HG03565 (cell line): ENCODE results near the gene PBLD.
A peak's percentile ranks its signal among the peaks of the same experiment; 100 is the strongest.
"Not testable (repeated sequence)": the region's sequence is repeated elsewhere in the genome, so short reads cannot be mapped to it uniquely, and the experiment has no call there.

Experiments
- ATAC-seq: cut with Tn5 transposase; IDR thresholded peaks from one replicate; pipeline ENCODE4 v1.9.1; 2021; ENCODE audit warnings: mild to moderate bottlenecking, moderate library complexity; ENCODE audit not compliant: unreplicated experiment

The PBLD gene

GRCh38 chr10:68331455-68332258, 1.1 kb downstream of the PBLD start, which contains the start of gene HNRNPH3:
TSS of gene HNRNPH3 (plus strand) at chr10:68332064. CDS start at chr10:68337222, 5,158 bp downstream.
- peak; percentile 80 for ATAC-seq

- no peak for ATAC-seq
Measured at GRCh38 chr10:68330852-68331454, 1.8 kb downstream of the PBLD start.

- ATAC-seq = no peak
Measured at GRCh38 chr10:68329506-68329861, 3.2 kb downstream of the PBLD start.

GRCh38 chr10:68327889-68328786, 4.6 kb downstream of the PBLD start:
- no peak for ATAC-seq

GRCh38 chr10:68324396-68324795, 8.3 kb downstream of the PBLD start:
- not testable (repeated sequence) for ATAC-seq

GRCh38 chr10:68318331-68319059, 14.2 kb downstream of the PBLD start:
- ATAC-seq = no peak

GRCh38 chr10:68315582-68315981, 17.1 kb downstream of the PBLD start:
- ATAC-seq = no peak

GRCh38 chr10:68314930-68315329, 17.8 kb downstream of the PBLD start:
- not testable (repeated sequence) for ATAC-seq

GRCh38 chr10:68310531-68310930, 22.2 kb downstream of the PBLD start:
- ATAC-seq = no peak

- no peak for ATAC-seq
Measured at GRCh38 chr10:68305854-68306253, 26.9 kb downstream of the PBLD start.

GRCh38 chr10:68303849-68304412, 28.8 kb downstream of the PBLD start:
- no peak for ATAC-seq

GRCh38 chr10:68302871-68303270, 29.9 kb downstream of the PBLD start:
- ATAC-seq = no peak

- no peak for ATAC-seq
Measured at GRCh38 chr10:68302503-68302823, 30.3 kb downstream of the PBLD start.

GRCh38 chr10:68301790-68302502, 30.8 kb downstream of the PBLD start:
- peak; percentile 46 for ATAC-seq

- ATAC-seq = no peak
Measured at GRCh38 chr10:68301301-68301700, 31.4 kb downstream of the PBLD start.

- ATAC-seq = no peak
Measured at GRCh38 chr10:68296843-68297663, 35.7 kb downstream of the PBLD start.

GRCh38 chr10:68290736-68291135, 42.0 kb downstream of the PBLD start:
- ATAC-seq = no peak

GRCh38 chr10:68288717-68289116, 44.0 kb downstream of the PBLD start:
- no peak for ATAC-seq
